GM21529 (cell line): ENCODE results near the gene SEMA5B.

Experiments used
- ATAC-seq: cut with Tn5 transposase; IDR thresholded peaks from one replicate; pipeline ENCODE4 v1.9.1; 2021; ENCODE audit not compliant: unreplicated experiment

SEMA5B gene

DNA sequence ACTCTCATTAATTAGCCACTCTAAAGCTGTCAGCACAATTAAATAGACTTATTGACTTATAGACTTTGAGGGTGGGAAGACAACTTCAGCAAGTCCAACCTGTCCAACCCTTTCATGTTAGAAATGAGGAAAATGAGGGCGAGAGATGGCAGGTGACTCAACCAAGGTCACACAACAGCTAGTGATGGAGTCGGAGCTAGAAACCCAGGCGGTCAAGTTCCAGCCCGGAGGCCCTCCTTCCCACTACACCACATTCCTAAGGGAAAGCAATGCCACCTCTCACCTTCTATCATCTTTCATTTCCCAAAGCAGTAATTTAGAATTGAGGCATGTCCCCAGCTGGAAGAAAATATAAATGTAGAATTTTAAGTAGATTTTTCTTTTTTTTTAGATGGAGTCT is 28.7 kb downstream of the SEMA5B start:
- no peak for ATAC-seq

DNA sequence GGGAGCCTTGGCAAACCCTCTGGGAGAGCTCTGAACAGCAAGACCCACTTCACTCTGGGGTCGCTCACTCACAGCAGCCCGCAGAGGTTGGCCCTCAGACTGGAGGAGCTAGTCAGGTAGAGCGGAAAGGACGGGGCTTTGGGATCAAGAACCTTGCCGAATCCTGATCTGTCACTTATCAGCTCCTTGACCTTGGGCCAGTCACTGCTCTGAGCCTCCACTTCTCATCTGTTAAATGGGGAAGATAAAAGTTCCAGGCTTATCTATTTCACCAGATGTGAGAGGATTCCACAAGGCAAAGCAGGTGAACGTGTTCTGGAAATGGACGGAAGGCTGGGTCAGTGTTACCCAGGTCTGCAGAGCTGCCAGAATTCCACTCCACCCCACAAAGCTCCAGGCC is 29.4 kb downstream of the SEMA5B start:
- ATAC-seq = no peak

DNA sequence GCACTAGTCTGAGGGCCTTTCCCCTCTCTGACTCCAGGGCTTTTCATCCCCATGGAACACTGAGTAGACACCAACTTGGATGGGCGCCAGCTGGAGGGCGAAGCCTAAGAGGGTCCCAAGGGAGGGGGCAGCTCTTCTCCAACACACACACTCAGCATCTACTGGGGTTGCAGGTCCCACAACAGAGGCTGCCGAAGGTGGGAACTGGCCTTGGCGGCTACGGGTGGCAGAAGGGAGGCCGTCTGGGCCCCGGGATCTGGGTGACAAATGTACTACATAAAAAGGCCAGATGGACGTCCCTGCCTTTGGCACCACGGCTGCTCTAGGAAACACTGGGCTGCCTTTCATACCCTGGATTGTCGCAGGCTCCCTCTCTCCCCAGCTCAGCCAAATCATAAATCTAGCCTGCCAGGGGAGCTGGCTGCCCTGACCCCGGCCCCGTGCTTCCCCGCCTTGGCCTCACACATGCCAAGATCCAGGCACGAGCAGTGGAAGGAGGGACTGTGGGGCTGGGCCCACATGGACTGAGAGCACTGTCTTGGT is 31.5 kb downstream of the SEMA5B start:
- no peak for ATAC-seq

DNA sequence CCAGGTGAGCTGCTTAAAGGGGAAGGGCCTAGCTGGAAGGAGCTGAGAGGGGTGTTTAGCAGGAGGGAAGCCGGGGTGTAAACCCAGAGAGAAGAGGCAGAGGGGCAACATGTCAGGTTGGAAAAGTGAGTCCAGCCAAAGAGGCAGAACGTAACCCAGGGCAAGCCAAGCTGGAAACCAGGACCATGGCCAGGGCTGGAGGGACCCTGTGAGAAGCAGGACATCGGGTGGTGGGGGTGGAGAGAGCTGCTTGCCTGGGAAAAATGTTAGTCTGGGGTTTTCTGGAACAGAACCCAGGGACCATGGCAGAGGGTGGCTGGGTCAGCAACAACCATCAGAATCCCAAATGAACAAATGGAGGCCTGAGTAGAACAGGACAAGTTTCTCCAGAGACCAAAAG is 32.6 kb downstream of the SEMA5B start:
- ATAC-seq = no peak

DNA sequence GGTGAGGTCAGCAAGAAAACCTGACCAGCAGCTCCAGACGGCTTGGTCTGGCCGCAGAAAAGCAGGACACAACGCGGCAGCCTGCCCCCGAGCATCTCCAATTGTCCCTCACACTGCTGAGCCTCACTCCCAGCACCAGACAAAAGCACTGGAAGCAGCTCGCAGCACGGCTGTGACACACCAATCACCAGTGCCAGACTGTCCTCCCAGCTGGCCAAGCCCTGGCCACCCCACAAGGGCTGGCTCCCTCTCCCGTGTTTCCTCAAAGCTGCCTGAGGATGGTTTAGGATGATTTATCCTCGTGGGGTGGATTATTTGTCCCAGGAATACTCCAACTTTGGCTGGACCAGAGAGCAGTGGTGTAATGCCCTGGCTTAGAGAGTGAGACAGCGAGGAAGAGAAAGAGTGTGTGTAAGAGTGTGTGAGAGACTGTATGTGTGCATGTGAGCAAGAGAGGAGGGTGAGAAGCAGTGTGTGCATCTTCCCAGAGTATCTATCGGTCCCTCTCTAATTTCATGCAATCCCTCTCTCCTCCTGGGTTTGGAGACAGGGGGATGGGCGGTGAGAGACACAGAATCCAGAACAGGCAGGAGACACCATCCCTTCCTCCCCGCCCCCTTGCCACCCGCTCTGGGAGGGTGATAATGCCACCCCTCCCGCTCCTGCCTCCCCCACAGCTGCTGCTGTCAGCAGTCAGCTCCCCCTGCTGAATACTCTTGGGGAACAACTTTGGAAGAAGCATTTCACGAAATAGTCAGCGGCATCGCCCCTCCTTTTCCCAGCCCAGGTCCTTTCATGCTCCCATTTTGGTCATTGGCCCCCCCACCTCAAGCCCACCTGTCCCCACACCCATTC is 34.2 kb downstream of the SEMA5B start:
- no peak for ATAC-seq

DNA sequence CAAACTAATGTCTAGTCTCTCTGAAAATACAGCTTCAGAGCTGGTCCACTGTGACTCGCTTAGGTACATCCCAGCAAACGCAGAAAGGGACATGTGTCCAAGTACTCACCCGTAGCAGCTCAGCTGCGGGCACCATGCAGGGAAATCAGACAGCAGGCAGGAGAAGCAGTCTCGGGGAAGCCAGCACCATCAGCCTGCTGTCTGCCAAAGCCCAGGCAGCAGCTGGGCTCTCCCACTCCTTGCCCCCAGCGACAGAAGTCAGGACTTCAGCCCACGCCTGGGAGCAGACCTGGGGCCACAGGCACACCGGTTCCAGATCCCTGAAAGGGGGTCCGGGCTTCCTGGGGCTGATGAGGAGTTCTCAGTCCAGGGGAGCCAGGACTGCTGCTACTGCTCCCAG is 34.9 kb downstream of the SEMA5B start:
- ATAC-seq = no peak

DNA sequence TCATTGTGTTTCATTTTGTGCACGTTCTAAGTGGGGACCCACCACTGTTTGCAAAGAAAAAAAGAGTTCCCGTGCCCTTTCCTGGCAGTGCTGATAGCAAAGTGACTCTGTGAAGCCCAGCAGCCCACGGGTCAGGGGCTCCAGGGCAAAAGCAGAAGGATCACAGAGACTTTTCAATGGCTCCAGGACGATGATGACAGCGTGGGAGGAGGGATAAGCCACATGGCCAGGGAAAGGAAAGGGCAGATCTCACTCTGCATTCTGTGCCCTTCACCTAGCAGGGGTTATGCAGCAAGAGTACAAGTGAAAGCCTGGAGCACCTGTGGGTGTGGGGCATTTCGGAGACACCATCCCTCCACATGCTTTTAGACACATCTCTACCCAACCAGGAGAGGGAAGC is 35.4 kb downstream of the SEMA5B start:
- ATAC-seq = no peak

DNA sequence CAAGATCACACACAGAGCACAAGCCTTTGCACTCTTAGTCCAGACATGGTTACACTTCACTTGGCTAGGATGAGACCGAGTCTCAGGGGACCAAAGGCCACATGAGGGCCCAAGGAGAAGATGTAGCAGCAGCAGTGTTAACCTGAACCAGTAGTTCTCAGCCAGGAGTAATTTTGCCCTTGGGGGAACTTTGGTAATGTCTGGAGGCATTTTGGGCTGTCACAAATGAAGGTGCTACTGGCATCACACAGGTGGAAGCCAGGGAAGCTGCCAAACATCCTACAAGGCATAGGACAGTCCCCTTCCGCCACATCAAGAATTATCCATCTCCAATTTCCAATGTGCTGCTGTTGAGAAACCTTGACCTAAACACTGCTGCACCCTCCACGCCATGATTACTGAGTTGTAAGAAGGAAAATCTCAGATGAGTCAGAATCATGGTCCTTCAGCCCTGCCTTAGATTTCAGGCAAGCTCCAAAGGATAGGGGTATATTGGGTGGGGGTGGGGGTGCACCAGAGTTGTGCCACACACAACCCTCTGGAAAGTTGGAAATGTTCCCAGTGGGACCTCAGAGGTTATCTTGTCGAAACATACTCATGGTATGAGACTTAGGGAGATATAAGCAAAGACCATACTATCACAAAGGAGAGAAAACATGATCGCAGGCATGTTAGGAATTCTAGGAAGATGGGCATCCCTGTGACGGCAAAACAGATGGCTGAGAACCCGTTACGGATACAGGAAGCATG is 36.2 kb downstream of the SEMA5B start:
- no peak for ATAC-seq

DNA sequence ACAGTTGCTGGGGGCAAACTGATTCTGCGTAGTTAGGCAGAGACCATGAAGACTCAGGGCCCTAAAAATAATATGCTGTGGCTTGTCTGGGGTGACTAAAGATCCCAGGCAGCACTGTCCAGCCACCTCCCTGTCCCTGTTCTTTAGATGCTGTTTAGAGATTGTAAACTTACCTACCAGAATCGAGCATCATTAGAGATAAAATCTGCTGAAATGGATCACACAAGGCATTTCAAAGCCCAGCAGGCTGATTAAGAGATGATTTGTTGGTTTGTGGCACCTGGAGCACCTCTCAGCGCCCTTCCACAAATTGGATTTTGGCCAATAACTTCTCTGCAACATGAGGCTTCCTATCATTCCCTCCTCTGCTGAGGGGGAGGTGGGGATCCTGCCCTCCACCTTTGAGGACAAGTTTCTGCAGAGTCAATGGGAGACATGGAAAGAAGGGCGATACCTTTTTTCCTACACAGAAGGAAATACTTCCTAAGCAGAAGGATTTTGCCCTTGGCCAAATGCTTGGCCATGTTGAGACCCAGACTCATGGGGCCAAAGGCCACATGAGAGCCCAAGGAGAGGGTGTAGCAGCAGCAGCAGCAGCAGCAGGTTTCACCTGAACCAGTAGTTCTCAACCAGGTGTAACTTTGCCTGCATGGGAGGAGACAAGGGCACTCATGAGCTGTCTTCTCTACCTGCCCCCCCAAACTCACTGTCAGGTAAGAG is 37.5 kb downstream of the SEMA5B start:
- ATAC-seq = no peak

DNA sequence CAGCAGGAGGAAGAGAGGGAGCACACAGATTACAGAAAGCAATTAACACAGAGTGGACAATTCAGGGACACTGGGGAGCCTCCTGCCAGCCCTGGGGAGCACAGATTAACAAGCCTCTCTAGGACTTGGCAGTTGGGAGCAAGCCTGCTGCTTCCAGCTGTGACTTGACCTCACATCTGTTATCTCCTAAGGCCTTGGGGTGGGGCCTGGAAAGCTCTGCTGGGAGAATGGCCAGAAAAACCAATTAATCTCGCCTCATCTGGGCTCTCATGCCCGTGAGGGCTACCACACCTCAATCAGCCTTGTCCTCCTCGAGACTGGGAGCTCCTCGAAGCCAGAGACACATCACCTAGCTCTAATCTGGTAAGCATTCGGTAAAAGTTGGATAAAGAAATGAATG is 39.1 kb downstream of the SEMA5B start:
- no peak for ATAC-seq

DNA sequence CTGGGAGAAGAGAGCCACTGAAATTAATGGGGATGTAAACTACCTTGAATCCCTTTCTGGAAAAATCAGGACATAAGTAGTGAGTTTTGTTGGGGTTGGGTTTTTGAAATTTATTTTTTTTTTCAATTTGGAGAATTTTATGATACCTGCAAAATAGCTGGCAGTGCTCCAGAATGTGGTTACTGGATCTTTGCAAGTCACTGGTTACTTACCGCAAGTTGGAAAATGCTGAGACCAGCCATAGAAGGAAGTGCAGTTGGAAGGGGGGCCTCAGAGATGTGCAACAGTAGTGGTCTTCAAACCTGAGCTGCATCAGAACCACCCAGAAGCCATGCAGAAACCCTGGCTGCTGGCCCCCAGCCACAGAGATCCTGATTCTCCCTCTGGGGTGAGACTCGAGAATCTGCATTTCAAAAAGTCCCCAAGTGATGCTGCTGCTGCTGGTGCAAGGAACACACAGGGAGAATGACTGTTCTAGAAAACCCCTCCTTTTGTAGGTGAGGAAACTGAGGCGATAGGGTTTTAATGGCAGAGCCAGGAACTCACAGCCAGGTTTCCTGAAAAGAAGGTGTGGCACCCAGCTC is 39.7 kb downstream of the SEMA5B start:
- no peak for ATAC-seq

DNA sequence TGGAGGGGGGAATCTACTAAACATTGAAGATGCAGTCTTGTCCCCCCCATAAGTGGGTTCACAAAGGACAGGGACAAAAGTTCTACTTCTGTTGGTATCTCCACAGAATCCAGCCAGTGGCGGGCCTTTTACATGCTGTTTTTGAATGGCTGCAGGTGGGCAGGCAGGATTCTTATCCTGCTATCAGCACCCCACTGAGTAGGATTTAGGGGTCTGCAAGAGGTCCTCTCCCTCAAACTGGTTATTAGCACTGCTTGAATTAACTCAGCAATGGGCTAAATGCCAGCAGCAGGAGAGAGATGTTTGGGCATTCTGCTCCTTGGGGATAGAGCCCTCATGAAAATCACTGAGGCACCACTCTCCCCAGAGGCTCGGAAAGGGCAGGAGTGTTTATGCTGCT is 40.3 kb downstream of the SEMA5B start:
- no peak for ATAC-seq

DNA sequence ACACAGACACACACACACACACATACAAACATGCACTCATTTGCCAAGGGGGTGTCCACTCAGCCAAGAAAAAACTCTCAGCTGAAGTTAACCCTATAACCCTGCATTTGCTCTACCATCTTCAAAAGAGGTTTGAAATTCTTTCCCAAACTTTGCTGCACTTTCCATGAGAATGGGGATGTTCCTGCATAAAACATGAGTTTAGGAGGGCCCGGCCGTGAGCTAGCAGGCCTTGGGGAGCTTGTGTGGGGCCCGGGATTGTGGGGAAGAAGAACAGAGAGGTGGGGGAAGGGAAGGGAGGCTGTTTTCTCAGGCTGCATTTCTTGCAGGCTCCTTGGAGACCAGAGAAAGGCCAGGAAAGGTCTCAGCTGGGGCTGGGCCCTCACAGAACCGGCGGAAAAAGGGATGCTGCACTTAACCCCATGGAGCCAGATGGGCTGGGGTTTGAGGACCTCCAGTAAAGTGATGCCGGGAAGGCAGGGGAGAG is 40.8 kb downstream of the SEMA5B start:
- ATAC-seq = no peak

DNA sequence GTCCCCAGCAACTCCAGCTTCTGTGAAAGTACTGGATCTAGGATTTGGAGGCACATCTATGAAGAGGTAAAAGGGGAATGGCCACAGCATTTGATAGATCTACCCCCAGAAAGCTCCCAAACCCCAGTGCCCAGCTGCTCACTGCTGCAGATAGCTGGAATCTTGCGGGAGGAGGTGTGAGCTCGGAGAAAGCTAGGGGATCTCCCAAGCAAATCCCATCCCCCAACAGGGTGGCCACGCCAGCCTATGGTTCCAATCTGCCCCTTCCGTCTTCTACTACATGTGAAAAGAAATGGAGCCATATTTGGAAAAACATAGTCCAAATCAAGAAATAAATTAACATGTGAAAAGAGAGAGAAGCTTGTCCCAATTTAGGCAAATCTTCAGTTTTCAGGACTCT is 42.0 kb downstream of the SEMA5B start:
- no peak for ATAC-seq

DNA sequence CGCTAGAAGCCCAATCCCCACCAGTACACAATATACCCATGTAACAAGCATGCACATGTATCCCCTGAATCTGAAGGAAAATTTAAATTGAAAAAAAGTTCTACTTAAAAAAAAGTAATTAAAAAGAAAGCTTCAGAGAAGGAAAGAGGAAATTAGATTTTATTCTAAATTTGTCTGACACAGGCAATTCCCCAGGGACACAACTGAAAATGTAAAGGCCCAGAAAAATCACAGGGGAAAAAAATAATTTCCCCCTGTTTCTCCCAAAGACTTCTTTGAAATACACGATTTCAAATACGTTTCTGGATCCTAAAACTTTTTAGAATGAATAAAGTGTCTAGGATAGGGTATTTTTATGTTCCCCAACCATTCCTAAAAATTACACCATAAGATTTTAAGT is 42.9 kb downstream of the SEMA5B start:
- no peak for ATAC-seq

DNA sequence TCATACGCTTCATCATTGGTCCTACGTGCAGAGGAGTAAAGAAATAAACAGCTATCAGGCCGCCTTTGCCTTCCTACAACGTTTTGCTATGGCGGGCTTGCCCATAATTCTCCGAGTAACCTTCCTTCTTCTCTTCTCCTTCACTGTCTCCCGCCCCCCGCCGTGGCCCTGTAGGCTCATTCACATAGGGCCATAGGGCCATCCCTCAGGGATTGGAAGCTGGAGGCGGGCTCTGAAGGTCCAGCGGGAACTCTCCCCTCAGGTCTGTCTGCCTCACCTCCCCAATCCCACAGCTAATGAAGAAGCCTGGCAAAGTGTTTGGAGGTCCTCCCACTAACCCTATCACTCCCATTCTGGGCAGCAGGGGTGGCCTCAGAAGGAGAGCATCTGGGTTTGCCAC is 43.6 kb downstream of the SEMA5B start:
- ATAC-seq = no peak

DNA sequence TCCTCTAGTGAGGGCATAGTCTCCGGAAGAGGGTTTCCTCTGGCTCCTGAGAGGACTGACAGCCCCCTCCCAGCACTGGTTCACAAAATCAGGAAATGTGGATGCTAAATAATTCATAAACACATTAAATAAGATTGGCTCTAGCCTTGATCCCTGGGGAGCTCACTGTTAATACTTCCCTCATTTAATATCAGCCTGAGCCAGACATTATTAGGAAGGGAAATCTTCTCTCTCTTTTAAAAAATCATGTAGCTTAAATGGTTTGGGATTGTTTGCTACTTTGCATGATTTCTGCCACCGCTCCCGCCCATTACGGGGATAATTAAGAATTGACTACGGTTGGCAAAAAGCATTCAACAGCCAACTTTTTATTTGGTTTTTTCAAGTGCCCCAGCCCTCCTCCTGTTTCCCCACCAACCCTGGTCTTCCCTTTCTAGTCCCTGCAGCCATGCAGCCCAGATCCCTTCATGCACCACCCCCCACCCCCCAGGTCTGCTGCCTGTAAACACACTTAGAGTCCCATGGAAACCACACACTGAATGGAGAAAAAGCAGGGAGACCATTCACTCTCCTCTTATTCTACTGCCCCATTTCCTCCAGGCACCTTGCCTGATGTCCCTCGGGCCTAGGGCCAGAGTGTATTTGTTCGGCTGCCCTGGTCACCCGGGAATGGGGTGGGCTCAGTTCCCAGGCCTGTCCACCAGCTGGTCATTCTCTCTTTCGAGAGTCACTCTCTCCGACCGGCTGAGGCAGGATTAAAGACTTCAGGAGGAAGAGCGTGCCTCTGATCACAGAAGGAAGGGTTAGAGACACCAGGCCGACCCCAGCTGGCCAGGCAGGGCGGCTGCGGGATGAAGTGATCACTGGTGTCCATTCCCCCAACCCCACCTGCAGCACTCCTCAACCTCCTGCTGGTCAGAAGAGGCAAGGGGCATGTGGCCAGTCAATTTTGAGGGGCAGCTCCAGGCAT is 45.1 kb downstream of the SEMA5B start:
- no peak for ATAC-seq

DNA sequence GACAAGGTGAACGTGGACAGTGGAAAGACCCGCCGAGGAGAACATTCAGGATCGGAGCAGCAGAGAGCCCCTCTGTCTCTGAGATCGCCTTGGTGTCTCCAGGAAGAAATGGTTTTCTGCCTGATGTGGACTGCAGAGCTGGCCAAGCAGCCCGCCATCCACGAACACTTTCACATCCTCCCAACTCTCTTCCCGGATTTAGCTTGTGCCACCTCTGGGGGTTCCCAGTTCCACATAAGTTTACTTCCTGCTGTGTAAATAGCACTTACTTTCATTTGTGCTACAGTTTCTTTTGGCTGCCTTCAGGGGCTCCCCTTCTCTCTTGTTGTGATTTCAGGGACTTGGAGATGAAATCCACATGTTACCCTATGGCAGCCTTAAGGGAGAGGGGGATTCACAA is 48.4 kb downstream of the SEMA5B start:
- ATAC-seq = no peak

DNA sequence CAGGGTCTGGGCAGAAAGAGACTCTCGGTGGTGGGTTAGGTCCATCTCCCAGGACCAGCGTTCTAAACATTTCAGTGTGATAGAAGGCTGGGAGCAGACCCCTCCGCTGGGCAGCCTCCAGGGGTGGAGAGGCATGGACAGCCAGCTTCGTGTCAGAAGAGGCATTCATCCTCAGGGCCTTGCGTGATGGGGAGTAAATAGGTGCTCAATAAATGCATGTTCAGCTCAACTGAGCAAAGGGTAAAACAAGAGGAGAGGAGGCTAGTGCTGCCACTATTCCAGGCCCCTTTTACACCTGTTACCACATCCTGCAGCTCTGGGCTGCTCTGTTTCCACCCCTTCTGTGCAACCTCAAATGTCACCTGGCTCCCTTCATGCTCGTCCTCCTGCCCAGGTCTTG is 49.0 kb downstream of the SEMA5B start:
- no peak for ATAC-seq
